Coronary artery (tissue), 2 donors: ENCODE data around the gene CSF3.

Experiments used
- DNase-seq: peaks from one replicate; pipeline ENCODE4 v3.0.0-alpha.2; 2017; ENCODE audit warnings: low spot score
- H3K27ac ChIP-seq, 2 donors: fragments of 200-600 bp; sonication (generic); one replicate each; pipeline ENCODE4 v1.5.1; 2016 to 2019
- H3K4me3 ChIP-seq: fragments of 200-600 bp; sonication (generic); 2 replicates; pipeline ENCODE4 v1.5.1; 2016; ENCODE audit warnings: mild to moderate bottlenecking, moderate library complexity
- TF ChIP-seq, protein P1 (sequence below): fragments of 200-600 bp; sonication (generic); IDR thresholded peaks from one replicate; pipeline ENCODE4 v1.5.1; 2019; ENCODE audit warnings: antibody characterized with exemption

The CSF3 gene

DNA sequence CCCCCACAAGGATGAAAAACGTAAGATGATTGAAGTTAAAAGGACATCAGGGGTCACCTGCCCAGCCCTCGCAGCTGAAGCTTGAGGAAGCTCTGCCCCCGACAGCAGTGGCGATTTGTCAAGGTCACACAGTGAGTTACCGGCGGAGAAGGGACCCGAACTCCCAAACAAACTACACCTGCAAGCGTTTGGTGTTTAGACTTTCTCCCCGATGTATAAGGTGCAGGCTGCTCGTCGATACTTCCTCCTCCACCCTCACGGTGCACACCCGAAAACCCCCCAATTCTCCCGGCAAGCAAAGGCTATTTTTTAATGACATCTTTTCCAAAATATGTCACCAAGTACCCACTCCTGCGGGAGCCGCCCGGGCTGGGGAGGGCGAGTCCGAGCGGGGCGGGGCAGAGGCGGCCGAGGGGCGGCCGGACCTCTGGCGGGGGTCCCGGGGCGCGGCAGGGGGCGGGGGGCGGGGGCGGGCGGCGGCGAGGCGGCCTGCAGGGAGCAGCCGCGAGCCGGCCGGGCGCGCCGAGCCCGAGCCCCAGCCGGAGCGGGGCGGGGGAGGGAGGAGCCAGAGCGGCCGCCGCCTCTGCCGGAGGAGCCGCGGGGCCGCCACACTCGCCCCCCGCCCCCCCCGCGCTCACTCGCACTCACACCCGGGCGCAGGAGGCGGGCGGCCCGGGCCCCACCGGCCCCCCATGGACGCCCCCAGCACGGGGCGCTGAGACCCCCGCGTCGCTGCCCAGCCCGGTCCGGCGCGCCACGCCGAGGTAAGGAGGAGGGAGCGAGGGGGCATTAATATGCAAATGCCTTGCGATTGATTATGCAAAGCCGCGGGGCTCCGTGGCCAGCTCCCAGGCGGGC, 47.3 kb downstream of the CSF3 start, which contains the start of gene THRA:
TSS of gene THRA (plus strand) at position 637 of the 858 bp plus-strand sequence. CDS start 11,524 bp downstream, outside the sequence.
- TF ChIP-seq, protein P1, sequence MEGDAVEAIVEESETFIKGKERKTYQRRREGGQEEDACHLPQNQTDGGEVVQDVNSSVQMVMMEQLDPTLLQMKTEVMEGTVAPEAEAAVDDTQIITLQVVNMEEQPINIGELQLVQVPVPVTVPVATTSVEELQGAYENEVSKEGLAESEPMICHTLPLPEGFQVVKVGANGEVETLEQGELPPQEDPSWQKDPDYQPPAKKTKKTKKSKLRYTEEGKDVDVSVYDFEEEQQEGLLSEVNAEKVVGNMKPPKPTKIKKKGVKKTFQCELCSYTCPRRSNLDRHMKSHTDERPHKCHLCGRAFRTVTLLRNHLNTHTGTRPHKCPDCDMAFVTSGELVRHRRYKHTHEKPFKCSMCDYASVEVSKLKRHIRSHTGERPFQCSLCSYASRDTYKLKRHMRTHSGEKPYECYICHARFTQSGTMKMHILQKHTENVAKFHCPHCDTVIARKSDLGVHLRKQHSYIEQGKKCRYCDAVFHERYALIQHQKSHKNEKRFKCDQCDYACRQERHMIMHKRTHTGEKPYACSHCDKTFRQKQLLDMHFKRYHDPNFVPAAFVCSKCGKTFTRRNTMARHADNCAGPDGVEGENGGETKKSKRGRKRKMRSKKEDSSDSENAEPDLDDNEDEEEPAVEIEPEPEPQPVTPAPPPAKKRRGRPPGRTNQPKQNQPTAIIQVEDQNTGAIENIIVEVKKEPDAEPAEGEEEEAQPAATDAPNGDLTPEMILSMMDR: no peak
- Histone ChIP-seq H3K27ac (peak within 1 kb of the TSS; percentile 93 to 98), H3K4me3 (peak within 1 kb of the TSS; percentile 89)
- peak; percentile 76 for DNase-seq

DNA sequence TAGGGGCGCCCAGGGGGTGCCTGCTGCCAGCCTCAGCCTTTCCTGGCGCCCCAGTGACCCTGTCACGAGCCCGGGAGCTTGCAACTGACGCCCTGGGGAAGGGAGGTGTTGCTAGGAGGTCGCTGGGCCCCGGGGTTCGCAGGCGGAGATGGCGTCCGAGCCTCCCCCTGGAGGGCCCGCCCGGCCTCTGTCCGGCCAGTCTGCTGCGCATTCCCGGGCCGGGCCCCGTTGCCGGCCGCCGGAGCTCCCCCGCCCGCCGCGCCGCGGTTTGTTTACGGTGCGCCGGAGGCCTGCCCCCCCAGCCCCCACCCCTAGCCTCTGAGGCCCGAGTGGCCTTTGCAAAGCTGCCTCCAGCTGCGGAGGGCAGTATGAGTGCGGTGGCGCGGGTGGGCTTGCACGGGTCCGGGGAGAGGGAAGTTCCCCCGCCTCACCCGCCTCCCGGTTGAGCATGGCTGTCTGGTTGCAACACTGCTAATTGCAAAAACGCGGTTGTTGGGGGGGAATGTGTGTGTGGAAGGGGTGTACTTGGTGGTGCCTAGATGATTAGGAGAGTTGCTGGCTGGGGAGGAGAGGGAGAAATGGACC, 48.0 kb downstream of the CSF3 start:
- peak overlapping the region; percentile 93 to 98 for H3K27ac ChIP-seq
- H3K4me3 ChIP-seq: peak overlapping the region; percentile 89
- no peak for DNase-seq
- TF ChIP-seq, protein P1: no peak

DNA sequence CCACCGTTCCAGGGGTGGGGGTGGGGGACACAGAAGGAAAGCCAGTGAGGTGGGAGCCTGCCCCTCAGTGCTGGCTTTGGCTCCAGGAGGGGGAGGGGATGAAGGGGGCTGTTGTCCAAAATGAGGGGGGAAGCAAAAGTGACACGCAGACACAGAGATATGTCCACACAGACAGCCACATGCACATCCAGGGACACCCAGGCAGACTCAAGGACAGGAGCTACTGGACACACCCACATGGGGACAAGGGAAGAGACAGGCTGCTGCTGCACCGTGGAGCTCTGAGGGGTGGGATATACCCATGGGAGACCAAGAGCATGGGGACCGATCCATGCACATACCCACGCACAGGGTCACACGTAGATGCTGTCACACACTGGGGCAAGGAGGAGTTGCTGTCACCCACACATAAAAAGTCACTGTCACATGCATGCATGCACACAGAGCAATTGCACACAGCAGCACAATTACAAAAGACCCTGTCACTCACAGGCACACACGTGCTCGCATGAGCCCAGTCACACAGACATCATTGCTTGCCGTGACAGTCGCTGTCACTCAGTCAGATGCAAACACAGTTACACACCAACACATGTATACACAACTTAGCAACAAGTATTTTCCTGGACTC, 48.8 kb downstream of the CSF3 start:
- Histone ChIP-seq H3K4me3 (peak overlapping the region; percentile 89), H3K27ac (peak overlapping the region; percentile 93 to 98)
- TF ChIP-seq, protein P1: no peak
- no peak for DNase-seq

DNA sequence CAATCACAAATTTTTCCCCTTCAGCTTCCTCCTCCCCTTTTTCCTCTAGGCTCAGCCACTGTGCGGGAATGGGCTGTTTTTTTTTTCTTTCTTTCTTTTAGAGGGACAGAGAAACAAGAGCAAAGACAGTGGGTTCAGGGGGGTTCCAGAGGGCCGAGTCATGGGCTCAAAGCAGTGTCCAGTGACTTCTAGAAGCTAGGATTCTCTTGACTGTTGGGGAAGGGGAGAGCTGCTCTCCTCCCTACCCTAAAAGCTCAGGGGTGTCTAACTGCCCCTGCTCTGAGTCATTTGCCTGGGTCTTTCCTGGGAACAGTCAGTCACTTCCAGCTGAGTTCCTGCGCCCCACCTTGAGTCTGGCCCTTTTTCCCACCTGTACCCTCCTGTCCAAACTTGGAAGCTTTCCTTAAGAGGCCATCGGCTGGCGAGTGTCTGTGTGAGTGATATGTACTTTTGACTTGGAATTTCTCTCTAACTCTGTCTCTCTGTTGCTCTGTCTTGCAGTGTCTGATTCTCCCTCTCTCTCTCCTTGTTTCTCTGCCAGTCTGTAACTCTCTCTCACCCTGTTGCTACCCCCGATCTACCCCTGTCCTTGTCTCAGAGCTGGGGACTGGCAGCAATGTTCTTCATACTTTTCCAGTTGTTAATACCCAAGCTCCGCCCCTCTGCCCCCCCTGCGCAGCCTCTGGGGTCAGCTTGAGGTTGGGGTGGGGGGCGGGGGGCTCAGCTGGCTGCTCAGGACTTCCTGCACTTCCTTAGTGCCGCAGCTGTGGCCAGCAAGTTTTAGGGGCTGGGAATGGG, 49.9 kb downstream of the CSF3 start:
- DNase-seq: no peak
- H3K27ac ChIP-seq: peak overlapping the region; percentile 93 to 98
- TF ChIP-seq, protein P1: no peak
- H3K4me3 ChIP-seq: peak overlapping the region; percentile 89

DNA sequence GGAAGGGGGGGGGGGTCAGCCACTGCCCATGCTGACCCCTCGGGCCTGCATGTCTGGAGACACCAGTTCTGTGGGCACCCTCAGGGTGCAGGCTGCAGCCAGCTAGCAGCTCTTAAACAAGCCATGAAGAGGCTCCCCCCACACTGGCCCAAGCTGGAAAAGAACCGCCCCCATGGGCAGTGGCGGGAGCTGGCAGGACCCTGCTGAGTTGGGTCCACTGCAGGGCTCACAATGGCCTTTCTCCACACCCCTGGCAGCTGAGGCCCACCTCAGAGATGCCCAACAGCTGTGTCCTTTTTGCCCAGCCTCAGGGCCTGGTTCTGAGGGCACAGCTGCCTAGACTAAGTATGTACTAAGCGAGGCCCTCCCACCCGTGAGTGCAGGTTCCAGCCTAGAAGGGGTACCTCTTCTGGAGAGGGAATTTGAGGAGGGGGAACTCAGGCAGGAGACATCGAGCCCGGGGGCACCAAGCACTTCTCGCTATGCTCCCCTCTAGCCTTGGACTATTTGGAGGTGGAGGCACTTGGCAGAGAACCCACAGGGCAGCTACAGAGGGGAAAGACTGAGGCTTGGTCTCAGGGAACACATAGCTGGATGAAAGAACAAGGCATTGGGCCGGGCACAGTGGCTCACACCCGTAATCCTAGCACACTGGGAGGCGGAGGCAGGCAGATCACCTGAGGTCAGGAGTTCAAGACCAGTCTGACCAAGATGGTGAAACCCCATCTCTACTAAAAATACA, 50.7 kb downstream of the CSF3 start:
- Histone ChIP-seq H3K27ac (peak overlapping the region; percentile 93 to 98), H3K4me3 (peak overlapping the region; percentile 89)
- no peak for DNase-seq
- TF ChIP-seq, protein P1: no peak
